ENCODE measurements around the gene MBD2. TPM values are rescaled to one million over a fixed set of nuclear protein-coding genes. Genes with fewer than 3 reads are reported as not detected.

MBD2 gene
- total RNA-seq, 1 donor from 2014 or later = 52.2 TPM

- DNase-seq (ENCODE audit: low spot score) = no peak
- Mint-ChIP-seq H3K4me1 (ENCODE audit: low read depth) (no peaks in the 10 kb centered on the region), H3K27me3 (ENCODE audit: low read depth) (no peaks in the 10 kb centered on the region), H3K27ac (ENCODE audit: unreplicated experiment) (no peak overlapping the region), H3K36me3 (ENCODE audit: low read depth) (peaks cover 1% of the 10 kb centered on the region), H3K9me3 (ENCODE audit: low read depth) (no peaks in the 10 kb centered on the region), H3K4me3 (ENCODE audit: unreplicated experiment) (no peak overlapping the region)
- no peak for TF ChIP-seq CTCF (IDR thresholded peaks at IDR 0.05)
Measured at GRCh38 chr18:54193786-54194185, 30.7 kb downstream of the MBD2 start.

- Mint-ChIP-seq H3K4me1 (ENCODE audit: low read depth) (no peaks in the 10 kb centered on the region), H3K36me3 (ENCODE audit: low read depth) (no peaks in the 10 kb centered on the region), H3K27me3 (ENCODE audit: low read depth) (no peaks in the 10 kb centered on the region), H3K9me3 (ENCODE audit: low read depth) (no peaks in the 10 kb centered on the region), H3K27ac (ENCODE audit: unreplicated experiment) (no peak overlapping the region), H3K4me3 (ENCODE audit: unreplicated experiment) (no peak overlapping the region)
- TF ChIP-seq CTCF (IDR thresholded peaks at IDR 0.05) = no peak
- no peak for DNase-seq (ENCODE audit: low spot score)
Measured at GRCh38 chr18:54192900-54193299, 31.6 kb downstream of the MBD2 start.

GRCh38 chr18:54192415-54192814, 32.1 kb downstream of the MBD2 start:
- Mint-ChIP-seq H3K4me3 (ENCODE audit: unreplicated experiment) (no peak overlapping the region), H3K27me3 (ENCODE audit: low read depth) (no peaks in the 10 kb centered on the region), H3K36me3 (ENCODE audit: low read depth) (peaks cover 2% of the 10 kb centered on the region), H3K9me3 (ENCODE audit: low read depth) (no peaks in the 10 kb centered on the region), H3K27ac (ENCODE audit: unreplicated experiment) (no peak overlapping the region), H3K4me1 (ENCODE audit: low read depth) (no peaks in the 10 kb centered on the region)
- TF ChIP-seq CTCF (IDR thresholded peaks at IDR 0.05) = no peak
- no peak for DNase-seq (ENCODE audit: low spot score)

- TF ChIP-seq CTCF (IDR thresholded peaks at IDR 0.05) = no peak
- no peaks in the 10 kb centered on the region for H3K27me3 Mint-ChIP-seq (ENCODE audit: low read depth)
- no peak for DNase-seq (ENCODE audit: low spot score)
- H3K27ac Mint-ChIP-seq (ENCODE audit: unreplicated experiment) = no peak overlapping the region
- no peaks in the 10 kb centered on the region for H3K9me3 Mint-ChIP-seq (ENCODE audit: low read depth)
- no peaks in the 10 kb centered on the region for H3K4me1 Mint-ChIP-seq (ENCODE audit: low read depth)
- no peak overlapping the region for H3K4me3 Mint-ChIP-seq (ENCODE audit: unreplicated experiment)
- peaks cover 6% of the 10 kb centered on the region for H3K36me3 Mint-ChIP-seq (ENCODE audit: low read depth)
Measured at GRCh38 chr18:54191352-54191751, 33.1 kb downstream of the MBD2 start.

- TF ChIP-seq CTCF (IDR thresholded peaks at IDR 0.05) = no peak
- H3K4me3 Mint-ChIP-seq (ENCODE audit: unreplicated experiment) = no peak overlapping the region
- peaks cover 3% of the 10 kb centered on the region for H3K4me1 Mint-ChIP-seq (ENCODE audit: low read depth)
- H3K9me3 Mint-ChIP-seq (ENCODE audit: low read depth) = no peaks in the 10 kb centered on the region
- peaks cover 6% of the 10 kb centered on the region for H3K36me3 Mint-ChIP-seq (ENCODE audit: low read depth)
- DNase-seq (ENCODE audit: low spot score) = no peak
- H3K27ac Mint-ChIP-seq (ENCODE audit: unreplicated experiment) = no peak overlapping the region
- H3K27me3 Mint-ChIP-seq (ENCODE audit: low read depth) = no peaks in the 10 kb centered on the region
Measured at GRCh38 chr18:54187372-54187771, 37.1 kb downstream of the MBD2 start.
